Fibroblast of skin of right biceps (primary cell): ENCODE measurements around the gene NLN.
A peak's percentile ranks its signal among the peaks of the same experiment; 100 is the strongest.
"Not testable (repeated sequence)": the region's sequence is repeated elsewhere in the genome, so short reads cannot be mapped to it uniquely, and the experiment has no call there.

Experiments used
- DNase-seq: peaks from one replicate; pipeline ENCODE4 v3.0.0-alpha.2; 2013

Gene NLN

GRCh38 chr5:65721720-65722574, at the start of gene NLN, which contains the start of gene SGTB:
Gene NLN, plus strand, starts transcription at chr5:65722205. Its CDS starts 169 bp downstream, at chr5:65722374.
Gene SGTB, minus strand, starts transcription at chr5:65722109. Its CDS starts 1,302 bp downstream, at chr5:65720807.
- peak; percentile 84 for DNase-seq

- DNase-seq = peak; percentile 66
Observed at GRCh38 chr5:65672796-65673195, 49.2 kb upstream of the NLN start.

- peak; percentile 2 for DNase-seq
Observed at GRCh38 chr5:65674749-65675148, 47.3 kb upstream of the NLN start.

- not testable (repeated sequence) for DNase-seq
Observed at GRCh38 chr5:65676056-65676455, 45.9 kb upstream of the NLN start.

- no peak for DNase-seq
Observed at GRCh38 chr5:65682148-65682547, 39.9 kb upstream of the NLN start.

- DNase-seq = no peak
Observed at GRCh38 chr5:65693121-65693520, 28.9 kb upstream of the NLN start.

GRCh38 chr5:65695162-65695755, 26.7 kb upstream of the NLN start:
- no peak for DNase-seq

GRCh38 chr5:65695896-65696295, 26.1 kb upstream of the NLN start:
- no peak for DNase-seq

- DNase-seq = peak; percentile 3
Observed at GRCh38 chr5:65696892-65697291, 25.1 kb upstream of the NLN start.

- no peak for DNase-seq
Observed at GRCh38 chr5:65699338-65699737, 22.7 kb upstream of the NLN start.

GRCh38 chr5:65702036-65702435, 20.0 kb upstream of the NLN start:
- no peak for DNase-seq

GRCh38 chr5:65704621-65705239, 17.3 kb upstream of the NLN start:
- DNase-seq = no peak

GRCh38 chr5:65707663-65708062, 14.3 kb upstream of the NLN start:
- DNase-seq = no peak

GRCh38 chr5:65708145-65708544, 13.9 kb upstream of the NLN start:
- DNase-seq = no peak

- no peak for DNase-seq
Observed at GRCh38 chr5:65718576-65719310, 3.3 kb upstream of the NLN start.

- peak; percentile 73 for DNase-seq
Observed at GRCh38 chr5:65721050-65721719, 820 bp upstream of the NLN start.

GRCh38 chr5:65722575-65723403, 784 bp downstream of the NLN start:
- peak; percentile 66 for DNase-seq

GRCh38 chr5:65727491-65728156, 5.6 kb downstream of the NLN start:
- DNase-seq = no peak

- DNase-seq = peak; percentile 24
Observed at GRCh38 chr5:65728218-65728617, 6.2 kb downstream of the NLN start.

GRCh38 chr5:65730910-65731309, 8.9 kb downstream of the NLN start:
- DNase-seq = no peak

GRCh38 chr5:65732046-65732445, 10.0 kb downstream of the NLN start:
- DNase-seq = not testable (repeated sequence)
